Epithelial cell of proximal tubule (primary cell): ENCODE measurements around the gene ZNF439. TPM values are rescaled to one million over a fixed set of nuclear protein-coding genes. Genes with fewer than 3 reads are reported as not detected.
"Not testable (repeated sequence)": the region's sequence is repeated elsewhere in the genome, so short reads cannot be mapped to it uniquely, and the experiment has no call there.

Source experiments
- DNase-seq: peaks from one replicate; pipeline ENCODE4 v3.0.0-alpha.2; 2011; ENCODE audit warnings: low read depth
- H3K4me3 ChIP-seq: 2 replicates; pipeline ENCODE4 v1.5.1; 2011; ENCODE audit warnings: low read depth, mild to moderate bottlenecking, low read length
- total RNA-seq: library from RNA; depleted of rRNA; stranded (reverse); fragments of >200 nt; gene quantifications from 2 replicates; pipeline ENCODE4 v1.2.3, GENCODE V29; 2015
- TF ChIP-seq, protein P1 (sequence below): conservative IDR thresholded peaks from 2 replicates; pipeline ENCODE4 v1.5.1; 2012; ENCODE audit warnings: low read depth, mild to moderate bottlenecking, low read length

Gene ZNF439
- total RNA-seq, 1 donor from 2014 or later = 2.4 TPM

DNA sequence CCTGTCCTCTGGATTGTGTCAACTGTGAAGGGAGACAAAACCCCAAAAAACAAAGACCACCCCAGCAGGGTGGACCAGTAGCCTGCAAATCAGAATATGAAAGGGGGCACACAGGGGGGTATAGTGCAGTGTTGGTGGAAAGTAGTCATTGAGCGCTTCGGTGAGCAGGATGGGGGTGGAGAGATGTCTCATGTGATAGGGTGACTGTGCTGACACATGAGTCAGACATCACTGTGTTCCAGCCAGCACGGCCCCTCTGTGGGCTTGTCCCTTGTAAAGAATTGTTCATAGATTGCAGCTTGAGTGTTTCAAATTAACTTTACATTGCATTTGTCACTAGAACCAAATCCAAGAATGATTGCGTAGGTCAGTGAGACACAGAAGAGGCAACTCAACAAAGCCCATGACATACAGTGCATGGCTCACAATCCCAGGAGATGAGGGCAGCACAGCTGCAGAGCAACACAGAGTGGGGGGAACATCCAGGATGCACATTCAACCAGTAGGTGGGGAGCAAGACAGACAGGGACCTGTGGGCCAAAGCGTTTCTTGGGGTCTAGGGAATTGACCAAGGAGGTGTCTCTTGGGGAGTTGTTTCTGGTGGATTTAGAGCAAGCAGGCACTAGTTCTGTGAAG is 26.9 kb upstream of the ZNF439 start:
- no peak for DNase-seq
- TF ChIP-seq, protein P1, sequence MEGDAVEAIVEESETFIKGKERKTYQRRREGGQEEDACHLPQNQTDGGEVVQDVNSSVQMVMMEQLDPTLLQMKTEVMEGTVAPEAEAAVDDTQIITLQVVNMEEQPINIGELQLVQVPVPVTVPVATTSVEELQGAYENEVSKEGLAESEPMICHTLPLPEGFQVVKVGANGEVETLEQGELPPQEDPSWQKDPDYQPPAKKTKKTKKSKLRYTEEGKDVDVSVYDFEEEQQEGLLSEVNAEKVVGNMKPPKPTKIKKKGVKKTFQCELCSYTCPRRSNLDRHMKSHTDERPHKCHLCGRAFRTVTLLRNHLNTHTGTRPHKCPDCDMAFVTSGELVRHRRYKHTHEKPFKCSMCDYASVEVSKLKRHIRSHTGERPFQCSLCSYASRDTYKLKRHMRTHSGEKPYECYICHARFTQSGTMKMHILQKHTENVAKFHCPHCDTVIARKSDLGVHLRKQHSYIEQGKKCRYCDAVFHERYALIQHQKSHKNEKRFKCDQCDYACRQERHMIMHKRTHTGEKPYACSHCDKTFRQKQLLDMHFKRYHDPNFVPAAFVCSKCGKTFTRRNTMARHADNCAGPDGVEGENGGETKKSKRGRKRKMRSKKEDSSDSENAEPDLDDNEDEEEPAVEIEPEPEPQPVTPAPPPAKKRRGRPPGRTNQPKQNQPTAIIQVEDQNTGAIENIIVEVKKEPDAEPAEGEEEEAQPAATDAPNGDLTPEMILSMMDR = no peak

DNA sequence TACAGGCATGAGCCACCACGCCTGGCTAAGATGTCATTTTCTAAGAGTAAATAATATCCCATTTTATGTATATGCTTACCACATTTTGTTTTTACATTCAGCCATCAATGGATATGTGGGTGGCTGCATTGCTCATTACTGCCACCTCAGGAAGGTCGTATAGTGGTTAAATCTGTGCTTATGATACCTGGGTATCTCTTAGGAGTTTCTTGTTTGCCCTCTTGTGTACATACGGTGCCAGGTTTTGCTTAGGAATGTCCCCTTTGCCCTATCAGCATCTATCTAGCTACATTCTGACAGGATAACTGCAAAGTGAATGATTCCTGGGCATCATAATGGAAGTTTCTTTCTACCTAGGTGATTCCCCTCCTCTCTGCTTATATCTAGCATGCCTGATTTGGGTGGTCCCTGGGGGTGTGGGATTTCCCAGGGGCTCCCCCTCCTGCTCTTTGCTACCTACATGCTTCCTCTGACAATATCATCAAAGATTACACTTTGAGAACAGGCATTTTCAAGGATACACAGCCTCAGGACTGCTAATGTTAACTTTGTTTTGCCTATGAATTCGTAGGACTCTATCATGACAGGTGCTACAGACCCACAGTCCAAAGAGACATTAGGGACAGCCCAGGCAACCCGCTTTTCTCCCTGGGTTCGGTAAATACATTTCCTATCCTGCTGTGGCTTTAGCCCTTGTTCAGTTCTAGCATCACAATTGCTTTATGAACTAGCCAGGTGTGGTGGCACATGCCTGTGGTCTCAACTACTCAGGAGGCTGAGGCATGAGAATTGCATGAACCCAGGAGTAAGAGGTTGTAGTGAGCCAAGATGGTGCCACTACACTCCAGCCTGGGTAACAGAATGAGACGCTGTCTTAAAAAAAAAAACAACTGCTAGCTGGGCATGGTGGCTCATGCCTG is 19.3 kb upstream of the ZNF439 start:
- DNase-seq, H3K4me3 ChIP-seq: not testable (repeated sequence)

More for the DNA sequence above, 26.9 kb upstream of the ZNF439 start:
- no peak overlapping the region for H3K4me3 ChIP-seq

DNA sequence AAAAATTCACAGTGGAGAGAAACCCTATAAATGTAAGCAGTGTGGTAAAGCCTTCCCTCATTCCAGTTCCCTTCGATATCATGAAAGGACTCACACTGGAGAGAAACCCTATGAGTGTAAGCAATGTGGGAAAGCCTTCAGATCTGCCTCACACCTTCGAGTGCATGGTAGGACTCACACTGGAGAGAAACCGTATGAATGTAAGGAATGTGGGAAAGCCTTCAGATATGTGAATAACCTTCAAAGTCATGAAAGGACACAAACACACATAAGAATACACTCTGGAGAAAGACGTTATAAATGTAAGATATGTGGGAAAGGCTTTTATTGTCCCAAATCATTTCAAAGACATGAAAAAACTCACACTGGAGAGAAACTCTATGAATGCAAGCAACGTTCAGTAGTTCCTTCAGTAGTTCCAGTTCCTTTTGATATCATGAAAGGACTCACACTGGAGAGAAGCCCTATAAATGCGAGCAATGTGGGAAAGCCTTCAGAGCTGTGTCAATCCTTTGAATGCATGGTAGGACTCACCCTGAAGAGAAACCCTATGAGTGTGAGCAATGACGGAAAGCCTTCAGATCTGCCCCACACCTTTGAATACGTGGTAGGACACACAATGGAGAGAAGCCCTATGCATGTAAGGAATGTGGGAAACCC is 16.1 kb upstream of the ZNF439 start:
- TF ChIP-seq, protein P1 = no peak
- H3K4me3 ChIP-seq = no peak overlapping the region
- no peak for DNase-seq

DNA sequence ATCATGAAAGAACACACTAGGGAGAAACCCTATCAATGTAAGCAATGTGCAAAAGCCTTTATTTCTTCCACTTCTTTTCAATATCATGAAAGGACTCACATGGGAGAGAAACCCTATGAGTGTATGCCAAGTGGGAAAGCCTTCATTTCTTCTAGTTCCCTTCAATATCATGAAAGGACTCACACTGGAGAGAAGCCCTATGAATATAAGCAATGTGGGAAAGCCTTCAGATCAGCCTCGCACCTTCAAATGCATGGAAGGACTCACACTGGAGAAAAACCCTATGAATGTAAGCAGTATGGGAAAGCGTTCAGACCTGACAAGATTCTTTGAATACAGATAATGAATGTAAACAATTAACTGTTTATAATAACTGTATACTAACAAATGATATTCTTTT is 15.0 kb upstream of the ZNF439 start:
- TF ChIP-seq, protein P1 = no peak
- DNase-seq = no peak
- H3K4me3 ChIP-seq = no peak overlapping the region

DNA sequence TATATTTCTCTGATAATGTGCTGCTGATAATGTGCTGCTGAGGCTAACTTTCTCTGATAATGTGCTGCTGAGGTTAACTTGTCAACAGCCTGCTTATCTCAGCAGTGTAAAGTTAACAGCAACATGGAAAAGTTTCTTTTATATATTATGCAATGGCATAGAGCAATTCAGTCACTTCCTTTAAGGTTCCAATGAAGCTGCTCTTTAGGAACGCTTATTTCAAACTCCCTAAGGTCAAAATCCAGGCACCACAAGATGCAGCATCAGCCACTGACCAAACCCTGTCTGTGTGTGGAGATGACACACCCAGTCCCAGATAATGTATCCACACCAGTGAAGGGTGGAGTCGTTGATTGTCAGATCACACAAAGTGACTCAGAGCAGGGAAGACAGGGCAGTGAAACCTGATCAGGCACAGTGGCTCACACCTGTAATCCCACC is 12.9 kb upstream of the ZNF439 start:
- DNase-seq = not testable (repeated sequence)

DNA sequence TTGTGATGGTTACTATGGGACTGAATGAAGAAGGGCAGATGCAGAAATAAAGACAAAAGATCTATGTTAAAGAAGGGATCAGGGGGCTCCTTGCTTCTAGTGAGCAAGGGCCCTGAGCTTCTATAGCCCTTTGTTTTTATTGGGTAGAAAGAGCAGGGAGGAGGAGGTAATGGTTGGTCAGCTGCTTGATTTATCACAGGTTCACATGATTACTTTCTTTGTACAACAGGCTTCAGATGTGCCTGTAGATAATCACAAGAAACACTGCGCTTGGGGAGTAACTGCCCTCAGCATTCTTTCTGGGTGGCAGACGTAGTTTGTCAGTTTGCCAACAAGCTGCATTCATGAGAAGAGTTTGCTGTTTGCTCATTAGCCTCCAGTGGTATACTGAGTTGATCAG is 4.8 kb upstream of the ZNF439 start:
- TF ChIP-seq, protein P1 = no peak
- H3K4me3 ChIP-seq = no peak overlapping the region
- DNase-seq = no peak

More for the DNA sequence above, 12.9 kb upstream of the ZNF439 start:
- not testable (repeated sequence) for H3K4me3 ChIP-seq

DNA sequence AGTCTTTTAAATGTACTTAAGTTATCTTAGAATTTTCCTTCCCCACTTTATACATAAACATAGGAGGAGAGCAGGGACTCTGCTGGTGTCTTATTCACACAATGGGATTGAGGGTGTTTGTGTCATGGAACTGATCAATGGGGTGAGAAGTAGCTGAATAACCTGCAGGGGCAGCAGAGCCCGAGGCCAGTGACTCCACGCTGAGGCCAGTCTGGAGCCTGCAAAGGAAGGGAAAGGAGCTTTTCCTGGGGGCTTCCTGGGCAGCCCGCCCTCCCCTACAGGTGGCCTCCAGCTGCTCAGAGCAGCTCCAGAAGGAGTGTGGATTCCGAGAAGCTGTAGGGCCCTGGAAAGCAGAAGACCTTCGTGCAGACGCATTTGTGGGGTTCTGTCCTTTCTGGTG is 911 bp upstream of the ZNF439 start:
- not testable (repeated sequence) for H3K4me3 ChIP-seq, DNase-seq

DNA sequence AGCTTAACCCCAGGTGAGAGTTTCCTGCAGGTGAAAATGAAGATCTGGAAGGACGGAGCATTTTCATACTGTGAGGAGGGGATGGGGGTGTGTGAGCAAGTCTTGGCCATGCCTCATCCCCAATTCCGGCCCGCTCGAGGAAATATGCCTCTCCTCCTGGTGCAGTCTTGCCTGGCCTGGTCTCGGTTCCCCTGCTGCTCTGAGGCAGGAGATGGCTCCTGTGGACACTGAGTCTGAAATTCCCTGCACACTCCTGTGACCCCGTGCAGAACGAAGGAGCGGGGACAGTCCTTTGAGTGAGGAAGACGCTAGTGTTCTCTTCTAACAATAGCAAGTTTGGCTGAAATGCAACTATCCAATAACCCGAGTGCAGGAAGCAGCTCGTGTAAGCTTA is 329 bp upstream of the ZNF439 start:
- TF ChIP-seq, protein P1 = no peak
- H3K4me3 ChIP-seq = peak overlapping the region; percentile 66
- DNase-seq = no peak

DNA sequence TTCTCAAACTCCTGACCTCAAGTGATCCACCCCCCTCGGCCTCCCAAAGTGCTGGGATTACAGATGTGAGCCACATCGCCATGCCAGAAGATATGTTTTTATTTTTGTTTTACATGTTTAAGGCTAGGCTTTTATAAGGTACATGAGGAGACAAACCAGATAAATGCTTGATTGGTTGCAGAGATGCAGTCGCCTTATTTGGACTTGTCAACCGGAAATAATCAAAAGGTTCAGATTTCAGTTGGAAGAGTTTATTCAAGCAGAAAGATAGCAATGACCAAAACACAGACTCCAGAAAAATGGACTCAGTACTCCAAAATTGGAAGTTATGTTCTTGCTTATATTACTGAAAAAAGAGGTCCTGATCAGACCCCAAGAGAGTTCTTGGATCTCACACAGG is 1.8 kb downstream of the ZNF439 start:
- DNase-seq, H3K4me3 ChIP-seq: not testable (repeated sequence)
